ENCODE results near the gene ZNF474. TPM values are rescaled to one million over a fixed set of nuclear protein-coding genes. Genes with fewer than 3 reads are reported as not detected.

The ZNF474 gene
- total RNA-seq, 1 experiment from 2014 or later, result 0.36 TPM

DNA sequence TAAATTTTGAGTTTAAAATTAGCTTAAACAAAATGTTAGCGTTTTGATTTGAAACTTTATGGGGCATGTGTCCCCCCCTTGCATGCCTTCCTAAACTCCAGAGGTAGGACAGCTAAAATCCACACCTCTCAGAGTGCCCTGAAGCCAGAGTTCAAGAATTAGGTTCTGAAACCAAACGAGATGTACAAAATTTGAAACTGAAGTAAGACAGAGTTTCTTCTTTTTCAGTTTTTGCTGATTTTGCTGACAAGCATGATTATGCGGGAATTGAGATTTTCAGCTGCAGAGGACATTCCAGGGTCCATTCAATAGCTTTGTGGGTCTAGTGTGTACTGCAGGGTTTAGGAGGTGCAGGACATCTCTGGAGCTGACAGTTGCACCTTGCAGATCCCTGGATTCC lies 34.2 kb upstream of the ZNF474 start:
- no peaks in the 10 kb centered on the region for H3K9me2 ChIP-seq (replicated peaks; ENCODE audit: low read length)
- H3K9ac ChIP-seq (ENCODE audit: low read length), result no peak overlapping the region

DNA sequence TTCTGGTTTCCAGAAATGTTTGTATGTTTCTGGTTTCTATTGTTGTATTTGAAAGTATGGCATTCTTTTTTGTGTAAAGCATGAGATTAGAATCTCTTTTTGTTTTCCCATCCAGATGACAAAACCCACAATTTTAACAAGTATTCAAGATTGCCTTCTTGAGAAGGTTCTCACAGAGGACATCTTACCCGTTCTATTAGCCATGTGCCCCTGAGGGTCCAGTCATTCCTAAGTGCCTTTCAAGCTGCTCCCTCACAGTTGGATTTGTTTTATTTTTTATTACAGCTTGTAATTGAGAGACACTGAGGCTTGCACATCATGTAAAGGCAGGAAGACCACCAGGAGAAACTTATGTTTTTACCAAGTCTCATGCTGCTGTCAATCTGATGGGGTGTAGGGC lies 32.0 kb upstream of the ZNF474 start:
- no peaks in the 10 kb centered on the region for H3K79me2 ChIP-seq (ENCODE audit: low read length)
- intact Hi-C loops (cut with micrococcal nuclease), result no loop called here
- no peaks in the 10 kb centered on the region for H3K27me3 ChIP-seq (ENCODE audit: low read length)
- DNase-seq (no peak), ATAC-seq (no peak)
- H3F3A ChIP-seq (ENCODE audit: low read length, unreplicated experiment), result no peaks in the 10 kb centered on the region
- no peak overlapping the region for H3K27ac ChIP-seq (ENCODE audit: low read length)
- no peaks in the 10 kb centered on the region for H3K36me3 ChIP-seq (ENCODE audit: low read depth, low read length)
- H4K20me1 ChIP-seq (ENCODE audit: low read length), result no peaks in the 10 kb centered on the region
- no TSS peak for BruUV-seq (replicated peaks)
- ChIA-PET CTCF (no interaction called here), POLR2A (ENCODE audit: unreplicated experiment) (no interaction called here)
- no peak overlapping the region for H3K4me2 ChIP-seq (ENCODE audit: low read length)
- no peak overlapping the region for H3K9ac ChIP-seq (ENCODE audit: low read length)
- H3K4me1 ChIP-seq (ENCODE audit: insufficient read depth, low read length), result peaks cover 8% of the 10 kb centered on the region
- no peaks in the 10 kb centered on the region for H3K9me2 ChIP-seq (replicated peaks; ENCODE audit: low read length)
- H3K9me3 ChIP-seq (ENCODE audit: low read length), result no peaks in the 10 kb centered on the region
- no peak overlapping the region for H3K4me3 ChIP-seq (ENCODE audit: low read length)
- no peak overlapping the region for H2AFZ ChIP-seq (ENCODE audit: low read length)
- TF ChIP-seq, protein P1, sequence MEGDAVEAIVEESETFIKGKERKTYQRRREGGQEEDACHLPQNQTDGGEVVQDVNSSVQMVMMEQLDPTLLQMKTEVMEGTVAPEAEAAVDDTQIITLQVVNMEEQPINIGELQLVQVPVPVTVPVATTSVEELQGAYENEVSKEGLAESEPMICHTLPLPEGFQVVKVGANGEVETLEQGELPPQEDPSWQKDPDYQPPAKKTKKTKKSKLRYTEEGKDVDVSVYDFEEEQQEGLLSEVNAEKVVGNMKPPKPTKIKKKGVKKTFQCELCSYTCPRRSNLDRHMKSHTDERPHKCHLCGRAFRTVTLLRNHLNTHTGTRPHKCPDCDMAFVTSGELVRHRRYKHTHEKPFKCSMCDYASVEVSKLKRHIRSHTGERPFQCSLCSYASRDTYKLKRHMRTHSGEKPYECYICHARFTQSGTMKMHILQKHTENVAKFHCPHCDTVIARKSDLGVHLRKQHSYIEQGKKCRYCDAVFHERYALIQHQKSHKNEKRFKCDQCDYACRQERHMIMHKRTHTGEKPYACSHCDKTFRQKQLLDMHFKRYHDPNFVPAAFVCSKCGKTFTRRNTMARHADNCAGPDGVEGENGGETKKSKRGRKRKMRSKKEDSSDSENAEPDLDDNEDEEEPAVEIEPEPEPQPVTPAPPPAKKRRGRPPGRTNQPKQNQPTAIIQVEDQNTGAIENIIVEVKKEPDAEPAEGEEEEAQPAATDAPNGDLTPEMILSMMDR (conservative IDR thresholded peaks at IDR 0.05; ENCODE audit: low read depth, low read length), result no peak
- TF ChIP-seq EZH2 (IDR thresholded peaks at IDR 0.05; ENCODE audit: low read length, unreplicated experiment) (no peak), EZH2phosphoT487 (IDR thresholded peaks at IDR 0.05; ENCODE audit: borderline replicate concordance, low read length) (no peak)

More for the DNA sequence above, 34.2 kb upstream of the ZNF474 start:
- peaks cover 8% of the 10 kb centered on the region for H3K4me1 ChIP-seq (ENCODE audit: insufficient read depth, low read length)
- H2AFZ ChIP-seq (ENCODE audit: low read length), result no peak overlapping the region
- H3K4me3 ChIP-seq (ENCODE audit: low read length), result no peak overlapping the region
- no peaks in the 10 kb centered on the region for H3K36me3 ChIP-seq (ENCODE audit: low read depth, low read length)
- no peak for DNase-seq
- TF ChIP-seq EZH2phosphoT487 (IDR thresholded peaks at IDR 0.05; ENCODE audit: borderline replicate concordance, low read length) (no peak), EZH2 (IDR thresholded peaks at IDR 0.05; ENCODE audit: low read length, unreplicated experiment) (no peak)
- TF ChIP-seq, protein P1 (conservative IDR thresholded peaks at IDR 0.05; ENCODE audit: low read depth, low read length), result no peak
- ChIA-PET POLR2A (ENCODE audit: unreplicated experiment) (no interaction called here), CTCF (no interaction called here)
- BruUV-seq (replicated peaks), result no TSS peak
- no peaks in the 10 kb centered on the region for H4K20me1 ChIP-seq (ENCODE audit: low read length)
- H3K27ac ChIP-seq (ENCODE audit: low read length), result no peak overlapping the region
- no peaks in the 10 kb centered on the region for H3F3A ChIP-seq (ENCODE audit: low read length, unreplicated experiment)
- no peaks in the 10 kb centered on the region for H3K79me2 ChIP-seq (ENCODE audit: low read length)
- no peaks in the 10 kb centered on the region for H3K9me3 ChIP-seq (ENCODE audit: low read length)
- ATAC-seq, result no peak
- intact Hi-C loops (cut with micrococcal nuclease), result no loop called here
- H3K27me3 ChIP-seq (ENCODE audit: low read length), result no peaks in the 10 kb centered on the region
- H3K4me2 ChIP-seq (ENCODE audit: low read length), result no peak overlapping the region

DNA sequence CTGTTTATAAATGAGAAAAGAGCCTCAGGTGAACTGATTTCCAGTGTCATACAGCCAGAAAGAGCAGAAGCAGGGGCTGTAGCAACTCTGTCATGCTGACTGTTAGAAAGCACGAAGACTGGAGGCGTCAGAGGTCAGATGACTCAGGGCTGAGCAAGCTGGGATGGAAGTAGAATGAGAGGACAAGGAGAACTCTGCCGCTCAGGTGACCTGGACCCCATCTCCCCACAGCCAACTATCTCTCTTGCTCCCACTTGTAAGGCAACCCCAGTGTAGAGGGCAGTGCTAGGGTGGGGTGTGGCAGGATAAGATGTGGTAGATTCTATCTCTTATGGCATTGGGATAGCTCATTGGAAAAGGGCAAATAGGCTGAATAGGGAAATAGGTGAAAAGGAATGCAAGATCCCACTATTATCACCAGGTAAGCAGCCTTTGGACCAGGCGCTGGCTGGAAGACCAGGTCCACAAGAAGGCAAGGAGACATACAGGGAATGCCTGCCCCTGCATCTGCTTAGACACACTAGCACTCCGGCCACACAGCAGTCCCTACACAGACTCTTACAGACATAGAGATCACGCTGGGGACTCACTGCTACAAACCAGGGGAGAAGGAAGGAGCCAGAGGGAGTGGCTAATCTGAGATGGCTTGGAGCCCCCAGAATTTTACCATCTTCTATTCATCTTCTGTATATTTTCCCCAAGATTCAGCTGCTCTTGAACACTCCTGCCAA lies 30.1 kb upstream of the ZNF474 start:
- H3K36me3 ChIP-seq (ENCODE audit: low read depth, low read length), result no peaks in the 10 kb centered on the region
- H3K4me3 ChIP-seq (ENCODE audit: low read length), result no peak overlapping the region
- H3K4me1 ChIP-seq (ENCODE audit: insufficient read depth, low read length), result peaks cover 8% of the 10 kb centered on the region
- no peaks in the 10 kb centered on the region for H3K27me3 ChIP-seq (ENCODE audit: low read length)
- no peak overlapping the region for H3K27ac ChIP-seq (ENCODE audit: low read length)
- H2AFZ ChIP-seq (ENCODE audit: low read length), result no peak overlapping the region
- POLR2A ChIA-PET (ENCODE audit: unreplicated experiment), result no interaction called here
- H3K79me2 ChIP-seq (ENCODE audit: low read length), result no peaks in the 10 kb centered on the region
- no peaks in the 10 kb centered on the region for H4K20me1 ChIP-seq (ENCODE audit: low read length)
- H3F3A ChIP-seq (ENCODE audit: low read length, unreplicated experiment), result no peaks in the 10 kb centered on the region
- no peaks in the 10 kb centered on the region for H3K9me3 ChIP-seq (ENCODE audit: low read length)
- H3K9ac ChIP-seq (ENCODE audit: low read length), result no peak overlapping the region
- peak; percentile 99 for ATAC-seq
- H3K4me2 ChIP-seq (ENCODE audit: low read length), result peak overlapping the region; percentile 42
- intact Hi-C loops (cut with micrococcal nuclease), result no loop called here
- H3K9me2 ChIP-seq (replicated peaks; ENCODE audit: low read length), result no peaks in the 10 kb centered on the region
- BruUV-seq (replicated peaks), result no TSS peak
- CTCF ChIA-PET, result no interaction called here
- peak; percentile 79 for DNase-seq
- no peak for TF ChIP-seq EZH2phosphoT487 (IDR thresholded peaks at IDR 0.05; ENCODE audit: borderline replicate concordance, low read length)
- no peak for TF ChIP-seq EZH2 (IDR thresholded peaks at IDR 0.05; ENCODE audit: low read length, unreplicated experiment)
- TF ChIP-seq, protein P1 (conservative IDR thresholded peaks at IDR 0.05; ENCODE audit: low read depth, low read length), result no peak

Data from PC-3 (cell line).